WERI-Rb-1 (cell line): ENCODE results near the gene RASGRF2.

Experiments used
- DNase-seq: peaks from one replicate; pipeline ENCODE4 v3.0.0-alpha.2; 2020
- H3K27ac ChIP-seq: fragments of 250-450 bp; sonication (Bioruptor Pico); 2 replicates; pipeline ENCODE4 v1.5.1; 2020; ENCODE audit warnings: mild to moderate bottlenecking, moderate library complexity
- H3K27me3 ChIP-seq: fragments of 250-450 bp; sonication (Bioruptor Pico); 2 replicates; pipeline ENCODE4 v1.5.1; 2021; ENCODE audit warnings: mild to moderate bottlenecking, low read depth, moderate library complexity; ENCODE audit not compliant: insufficient read depth, severe bottlenecking
- H3K36me3 ChIP-seq: fragments of 250-450 bp; sonication (Bioruptor Pico); 2 replicates; pipeline ENCODE4 v1.5.1; 2020; ENCODE audit warnings: mild to moderate bottlenecking, moderate library complexity
- H3K4me3 ChIP-seq: 2 replicates; pipeline ENCODE4 v1.5.1; 2011; ENCODE audit warnings: low read depth, mild to moderate bottlenecking, control low read depth, low read length
- H3K9me3 ChIP-seq: fragments of 250-450 bp; sonication (Bioruptor Pico); 2 replicates; pipeline ENCODE4 v1.5.1; 2021; ENCODE audit warnings: mild to moderate bottlenecking, moderate library complexity; ENCODE audit not compliant: severe bottlenecking
- CTCF ChIP-seq: IDR thresholded peaks from 2 replicates; pipeline ENCODE4 v1.5.1; 2011; ENCODE audit warnings: low read depth, mild to moderate bottlenecking, control low read depth, inconsistent platforms, low read length

RASGRF2 gene

DNA sequence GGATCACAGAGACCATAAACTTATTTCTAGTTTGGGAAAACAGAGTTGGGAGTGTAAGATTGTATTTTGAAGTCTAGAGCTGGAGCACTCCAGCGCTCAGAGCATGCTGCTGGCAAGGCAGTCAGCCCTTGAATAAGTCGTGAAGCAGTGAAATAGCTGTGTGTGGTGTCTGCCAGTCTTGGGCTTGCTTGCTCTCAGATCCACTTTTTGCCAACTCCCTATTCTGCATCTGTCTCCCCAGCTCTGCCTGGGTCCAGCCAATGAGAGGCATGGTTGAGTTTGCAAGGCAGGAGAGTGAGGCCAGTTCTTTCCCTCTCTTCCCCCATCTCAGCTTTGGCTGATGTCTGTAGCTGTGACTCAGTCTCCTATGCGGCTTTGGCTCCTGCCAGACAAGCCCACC lies 23.3 kb upstream of the RASGRF2 start:
- Histone ChIP-seq H3K4me3 (no peak overlapping the region), H3K27ac (no peak overlapping the region), H3K27me3 (no peaks in the 10 kb centered on the region), H3K36me3 (no peaks in the 10 kb centered on the region), H3K9me3 (no peaks in the 10 kb centered on the region)
- TF ChIP-seq CTCF = no peak
- no peak for DNase-seq

GRCh38 chr5:80937584-80938356 lies 22.4 kb upstream of the RASGRF2 start:
- Histone ChIP-seq H3K4me3 (no peak overlapping the region), H3K9me3 (no peaks in the 10 kb centered on the region), H3K36me3 (no peaks in the 10 kb centered on the region), H3K27me3 (no peaks in the 10 kb centered on the region), H3K27ac (no peak overlapping the region)
- TF ChIP-seq CTCF = no peak
- no peak for DNase-seq

- DNase-seq = no peak
- H3K27ac ChIP-seq = no peak overlapping the region
- H3K27me3 ChIP-seq = no peaks in the 10 kb centered on the region
- no peak overlapping the region for H3K4me3 ChIP-seq
- TF ChIP-seq CTCF = no peak
- no peaks in the 10 kb centered on the region for H3K36me3 ChIP-seq
- no peaks in the 10 kb centered on the region for H3K9me3 ChIP-seq
These were observed 18.7 kb upstream of the RASGRF2 start for GRCh38 chr5:80941496-80941895.

- DNase-seq = no peak
- Histone ChIP-seq H3K4me3 (no peak overlapping the region), H3K27me3 (no peaks in the 10 kb centered on the region), H3K36me3 (no peaks in the 10 kb centered on the region), H3K9me3 (no peaks in the 10 kb centered on the region), H3K27ac (no peak overlapping the region)
- no peak for TF ChIP-seq CTCF
These were observed 8.8 kb upstream of the RASGRF2 start for GRCh38 chr5:80951366-80951765.

- Histone ChIP-seq H3K27ac (no peak overlapping the region), H3K27me3 (no peaks in the 10 kb centered on the region), H3K9me3 (no peaks in the 10 kb centered on the region), H3K36me3 (no peaks in the 10 kb centered on the region), H3K4me3 (no peak overlapping the region)
- TF ChIP-seq CTCF = no peak
- no peak for DNase-seq
These were observed 6.6 kb upstream of the RASGRF2 start for GRCh38 chr5:80953587-80953986.

- Histone ChIP-seq H3K27me3 (no peaks in the 10 kb centered on the region), H3K9me3 (peaks cover 2% of the 10 kb centered on the region), H3K36me3 (no peaks in the 10 kb centered on the region), H3K4me3 (no peak overlapping the region), H3K27ac (no peak overlapping the region)
- DNase-seq = no peak
- TF ChIP-seq CTCF = no peak
These were observed 5.0 kb upstream of the RASGRF2 start for GRCh38 chr5:80955082-80955590.
